HUDEP-2 (cell line): Measurements from ENCODE around the gene GREB1.
A peak's percentile ranks its signal among the peaks of the same experiment; 100 is the strongest.

Experiments used
- DNase-seq, 76 experiments: peaks; one replicate each; lab custom pipeline; 2025; ENCODE audit not compliant: unreplicated experiment in 76 of 76; lab: John Stamatoyannopoulos, UW

The GREB1 gene

DNA sequence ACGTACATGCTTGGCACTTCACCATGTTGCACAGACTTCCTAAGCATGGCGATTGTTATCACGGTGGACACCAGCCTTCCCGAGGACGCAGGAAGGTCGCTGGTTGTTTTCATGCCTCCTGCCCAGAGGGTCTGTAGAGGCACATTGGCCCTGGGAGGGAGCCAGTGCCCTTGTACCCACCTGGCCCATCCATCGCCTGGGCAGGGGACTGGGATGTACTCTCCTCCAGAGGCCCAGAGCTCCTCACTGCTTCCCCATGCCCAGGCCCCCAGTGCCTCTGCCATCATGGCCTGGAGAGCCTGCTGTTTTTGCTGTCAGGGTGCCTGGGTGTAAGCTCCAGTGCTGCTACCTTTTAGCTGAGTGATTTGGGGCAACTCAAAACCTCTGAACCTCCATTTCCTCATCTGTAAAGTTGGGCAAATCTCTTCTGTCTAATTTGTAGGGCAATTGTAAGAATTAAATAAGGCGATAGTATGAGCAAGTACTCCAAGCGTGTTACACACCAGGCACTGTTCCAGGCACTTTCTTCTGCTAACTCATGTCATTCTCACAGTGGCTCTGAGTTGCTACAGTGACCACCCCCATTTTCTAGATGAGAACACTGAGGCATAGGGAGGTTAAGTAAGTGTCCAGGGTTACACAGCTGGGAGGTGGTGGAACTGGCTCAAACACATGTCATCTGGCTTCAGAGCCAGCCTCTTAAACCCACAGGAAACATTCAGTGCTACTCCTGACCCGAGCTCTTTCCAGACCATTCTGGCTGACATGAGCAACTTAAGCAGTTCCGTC lies 45.3 kb downstream of the GREB1 start:
- no peak for DNase-seq

DNA sequence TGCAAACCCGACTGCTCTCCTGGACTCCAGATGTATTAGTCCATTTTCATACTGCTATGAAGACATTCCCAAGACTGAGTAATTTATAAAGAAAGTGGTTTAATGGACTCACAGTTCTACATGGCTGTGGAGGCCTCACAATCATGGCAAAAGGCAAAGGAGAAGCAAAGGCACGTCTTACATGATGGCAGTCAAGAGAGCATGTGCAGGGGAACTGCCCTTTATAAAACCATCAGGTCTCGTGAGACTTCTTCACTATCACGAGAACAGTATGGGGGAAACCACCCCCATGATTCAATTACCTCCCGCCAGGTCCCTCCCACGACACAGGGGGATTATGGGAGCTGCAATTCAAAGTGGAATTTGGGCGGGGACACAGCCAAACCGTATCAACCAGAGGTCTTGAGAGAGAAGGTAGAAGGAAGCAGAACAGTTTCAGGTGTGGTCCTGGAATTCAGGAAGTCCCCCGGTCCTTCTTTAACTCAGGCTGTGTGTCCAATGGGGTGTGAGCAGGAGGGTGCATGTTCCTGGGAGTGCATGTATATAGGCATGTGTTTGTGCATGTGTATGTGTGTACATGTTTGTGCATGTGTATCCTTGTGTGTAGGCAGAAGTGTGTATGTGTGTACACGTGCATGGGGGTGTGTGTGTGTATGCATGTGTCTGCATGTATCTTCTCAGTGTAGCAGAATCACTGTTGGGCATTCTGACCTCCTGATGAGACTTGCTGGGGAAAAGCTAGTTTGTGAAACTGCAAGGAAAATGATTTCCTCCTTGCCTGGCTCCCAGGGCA lies 46.2 kb downstream of the GREB1 start:
- no peak for DNase-seq

GRCh38 chr2:11580697-11581096 lies 46.9 kb downstream of the GREB1 start:
- no peak for DNase-seq

DNA sequence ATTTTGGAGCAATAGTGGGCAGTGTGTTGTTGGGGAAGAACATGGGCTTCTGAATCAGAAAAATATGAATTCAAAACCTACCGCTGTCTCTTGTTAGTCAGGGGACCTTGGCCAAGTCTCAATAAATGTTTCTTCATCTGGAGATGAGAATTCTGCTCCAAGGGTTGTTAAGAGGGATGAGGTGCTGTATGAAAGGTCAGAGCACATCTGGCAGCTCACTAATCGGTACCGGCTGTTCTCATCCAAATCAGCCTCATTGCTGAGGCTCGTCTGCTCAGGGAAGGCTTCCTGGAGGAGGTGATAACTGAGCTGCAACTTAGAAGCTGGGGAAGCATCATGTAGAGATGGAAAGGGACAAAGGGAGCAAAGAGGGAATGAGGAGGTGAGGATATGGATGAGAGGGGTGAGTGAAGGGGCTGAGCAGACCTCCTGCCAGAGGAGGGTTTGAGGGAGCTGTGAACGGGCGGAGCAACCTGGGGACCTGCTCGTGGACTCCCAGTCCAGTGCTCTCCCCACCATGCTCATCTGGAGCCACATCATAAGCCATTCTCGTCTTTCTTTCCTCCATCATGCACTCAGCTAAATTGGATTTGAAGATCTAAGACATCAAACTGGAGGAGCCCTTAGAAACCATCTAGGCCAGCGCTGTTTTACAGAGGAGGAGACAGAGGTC lies 47.4 kb downstream of the GREB1 start:
- DNase-seq: no peak

GRCh38 chr2:11581797-11582611 lies 48.2 kb downstream of the GREB1 start:
- DNase-seq: no peak

GRCh38 chr2:11582612-11582861 lies 48.7 kb downstream of the GREB1 start:
- peak in 2 of 76 experiments; percentile 11 to 15 for DNase-seq

DNA sequence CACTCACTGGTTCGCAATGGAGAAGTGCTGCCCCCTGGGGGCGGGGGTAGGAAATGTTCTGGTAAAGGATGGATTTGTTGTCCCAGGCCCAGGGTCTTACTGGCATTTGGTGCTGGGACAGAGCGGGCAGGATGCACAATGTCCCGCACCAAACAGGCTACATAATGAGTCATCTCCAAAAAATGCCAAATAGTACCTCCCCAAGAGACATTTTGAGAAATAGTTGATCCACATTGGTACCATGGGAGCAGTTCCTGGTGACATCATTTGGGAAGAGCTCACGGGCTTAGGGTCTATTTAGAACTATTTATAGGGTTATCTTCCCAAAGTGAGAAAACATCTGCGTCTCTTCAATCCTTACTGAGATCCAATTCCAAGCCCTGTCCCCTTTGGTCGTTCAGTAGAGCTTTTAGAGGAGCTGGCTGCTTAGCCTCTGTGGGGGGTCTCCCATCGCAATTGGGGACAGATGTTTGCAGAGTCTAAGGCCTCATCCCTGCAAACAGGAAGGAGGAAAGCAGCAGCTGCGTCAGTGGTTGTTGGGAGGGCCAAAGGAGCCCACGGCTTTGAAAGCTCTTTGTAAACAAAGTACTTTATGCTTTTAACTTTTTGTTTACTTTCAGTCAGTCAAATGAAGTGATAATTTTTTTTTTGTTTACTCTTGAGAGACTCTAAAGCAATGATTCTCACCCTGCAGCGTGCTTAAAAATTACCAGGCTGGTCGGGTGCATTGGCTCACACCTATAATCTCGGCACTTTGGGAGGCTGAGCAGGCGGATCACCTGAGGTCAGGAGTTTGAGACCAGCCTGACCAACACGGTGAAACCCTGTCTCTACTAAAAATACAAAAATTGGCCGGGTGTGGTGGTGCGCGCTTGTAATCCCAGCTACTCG lies 49.3 kb downstream of the GREB1 start:
- peak in 52 of 76 experiments; percentile 4 to 61 (median 33) for DNase-seq

DNA sequence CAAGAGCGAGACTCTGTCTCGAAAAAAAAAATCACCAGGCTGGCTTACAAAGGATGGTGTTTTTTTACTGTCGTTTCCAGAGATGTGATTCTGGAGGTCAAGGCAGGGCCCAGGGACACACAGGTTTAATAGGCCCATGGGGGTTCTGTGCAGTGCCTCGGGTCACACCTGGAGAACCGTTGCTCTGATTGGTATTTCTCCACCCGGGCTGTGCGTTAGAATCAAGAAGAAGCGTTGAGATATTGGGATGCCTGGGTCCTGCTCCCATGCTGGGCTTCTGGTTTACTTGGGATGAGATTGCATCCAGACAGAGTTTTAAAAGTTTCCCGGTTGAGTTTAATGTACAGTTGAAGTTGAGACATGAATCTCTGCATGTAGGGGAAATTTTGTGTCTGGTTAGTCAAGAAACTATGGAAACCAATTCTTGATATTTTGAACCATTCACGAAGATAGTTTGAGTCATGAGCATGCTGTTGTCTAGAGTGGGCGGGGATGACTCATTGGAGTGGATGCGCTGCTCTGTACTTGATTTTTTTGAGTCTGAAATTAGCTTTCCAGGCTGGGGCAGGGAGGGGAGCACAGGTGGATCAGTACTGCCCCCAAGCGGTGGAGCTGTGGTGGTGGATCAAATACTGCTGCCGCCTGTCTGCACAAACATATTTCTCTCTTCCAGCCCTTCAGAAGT lies 50.1 kb downstream of the GREB1 start:
- peak in 69 of 76 experiments; percentile 4 to 82 (median 56) for DNase-seq

GRCh38 chr2:11584525-11585056 lies 50.7 kb downstream of the GREB1 start:
- DNase-seq: no peak

GRCh38 chr2:11585071-11585470 lies 51.2 kb downstream of the GREB1 start:
- DNase-seq: no peak

DNA sequence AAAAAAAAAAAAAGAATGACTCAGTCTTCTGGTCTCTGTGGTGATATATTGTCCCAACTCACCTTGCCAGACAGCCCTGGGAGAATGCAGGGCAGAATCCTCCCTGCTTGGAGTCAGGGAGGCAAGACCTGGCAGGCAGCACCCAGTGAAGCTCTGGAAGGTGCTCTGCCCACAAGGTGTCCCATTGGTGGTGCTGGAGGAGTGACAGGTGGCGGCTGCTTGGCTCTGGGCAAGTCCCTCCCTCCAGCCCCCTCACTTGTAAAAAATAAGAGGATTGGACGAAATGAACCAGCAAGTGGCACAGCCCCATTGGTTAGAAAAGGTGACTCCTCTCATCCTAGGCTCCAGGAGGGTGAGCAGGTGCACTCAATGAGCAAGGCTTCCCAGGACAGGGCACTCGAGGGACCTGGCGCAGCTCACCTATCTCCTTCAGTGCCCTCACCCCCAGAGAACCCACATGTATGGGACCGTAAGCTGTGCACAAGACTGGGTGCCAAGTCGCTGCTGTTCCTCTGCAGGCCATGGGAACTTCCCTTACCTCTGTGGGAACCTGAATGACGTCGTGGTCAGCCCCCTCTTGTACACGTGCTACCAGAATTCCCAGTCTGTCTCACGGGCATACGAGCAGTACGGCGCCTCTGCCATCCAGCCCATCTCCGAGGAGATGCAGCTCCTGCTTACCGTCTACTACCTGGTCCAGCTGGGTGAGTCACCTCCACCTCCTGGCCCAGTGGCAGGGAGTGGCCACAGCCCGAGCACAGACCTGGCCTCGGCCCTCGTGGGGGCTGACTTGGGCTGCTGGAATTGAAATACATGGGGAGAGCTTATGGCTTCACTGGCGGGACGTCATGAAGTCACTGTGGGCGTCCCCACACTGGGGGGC lies 54.6 kb downstream of the GREB1 start:
- DNase-seq: no peak

DNA sequence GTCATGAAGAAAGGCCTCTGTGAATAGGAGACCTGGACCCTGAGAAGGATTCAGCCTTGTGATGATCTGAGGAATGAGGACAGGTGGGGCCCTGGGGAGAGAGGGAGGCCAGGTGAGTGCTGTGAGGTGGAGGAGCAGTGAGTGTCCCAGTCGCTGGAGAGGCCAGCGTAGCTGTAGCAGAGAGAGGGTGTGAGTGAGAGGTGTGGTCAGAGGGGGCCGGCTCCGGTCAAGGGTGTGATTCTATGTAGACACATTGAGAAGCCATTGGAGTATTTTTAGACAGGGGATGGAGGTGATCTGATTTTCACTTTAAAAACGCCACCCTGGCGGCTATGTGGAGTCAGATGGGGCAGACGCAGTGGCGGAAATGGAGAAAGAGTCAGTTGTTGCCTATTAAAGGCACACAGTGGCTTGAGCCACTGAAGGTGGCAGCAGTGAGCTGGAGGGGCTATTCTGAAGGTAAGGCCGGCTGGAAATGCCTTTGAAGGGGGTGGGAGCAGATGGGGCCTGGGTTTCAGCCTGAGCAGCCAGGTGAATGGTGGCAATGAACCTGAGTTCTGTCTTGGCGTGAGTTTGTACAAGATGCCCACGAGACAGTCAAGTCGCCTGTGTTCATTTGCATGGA lies 55.6 kb downstream of the GREB1 start:
- no peak for DNase-seq

DNA sequence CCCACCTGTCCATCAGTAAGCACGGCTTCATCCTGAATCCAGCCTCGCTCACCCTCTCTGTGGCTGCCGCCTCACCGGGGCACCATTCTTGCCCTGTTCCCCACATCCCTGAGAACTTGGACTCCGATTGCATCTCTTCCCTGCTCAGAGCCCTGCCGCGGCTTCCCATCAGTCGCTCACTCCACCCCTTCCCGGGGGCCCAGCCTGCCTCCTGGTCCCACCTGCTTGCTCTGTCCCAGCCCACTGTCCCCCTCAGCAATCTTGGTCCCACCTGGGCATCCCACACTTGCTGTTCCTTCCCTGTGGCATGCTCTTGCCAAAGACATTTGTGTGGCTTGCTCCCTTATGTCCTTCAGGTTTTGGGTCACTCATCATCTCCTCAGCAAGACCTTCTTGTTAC lies 56.3 kb downstream of the GREB1 start:
- no peak for DNase-seq

DNA sequence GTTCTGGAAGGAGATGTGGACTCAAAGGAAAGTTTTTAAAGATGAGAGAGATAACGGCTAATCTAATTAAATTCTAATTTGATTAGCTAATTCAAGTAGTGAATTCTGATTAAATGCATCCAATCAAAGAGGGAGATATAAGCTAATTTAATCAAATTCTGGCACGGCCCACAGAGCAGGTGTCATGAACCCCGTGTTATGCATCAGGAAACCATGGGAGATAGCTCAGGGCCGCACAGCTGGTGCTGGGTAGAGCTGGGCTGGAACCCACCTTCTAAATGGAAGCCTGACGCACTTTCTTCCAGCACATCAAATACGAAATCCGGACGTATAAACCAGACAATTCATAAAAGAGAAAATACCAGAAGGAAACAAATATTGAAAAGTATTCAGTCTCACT lies 57.2 kb downstream of the GREB1 start:
- DNase-seq: no peak

DNA sequence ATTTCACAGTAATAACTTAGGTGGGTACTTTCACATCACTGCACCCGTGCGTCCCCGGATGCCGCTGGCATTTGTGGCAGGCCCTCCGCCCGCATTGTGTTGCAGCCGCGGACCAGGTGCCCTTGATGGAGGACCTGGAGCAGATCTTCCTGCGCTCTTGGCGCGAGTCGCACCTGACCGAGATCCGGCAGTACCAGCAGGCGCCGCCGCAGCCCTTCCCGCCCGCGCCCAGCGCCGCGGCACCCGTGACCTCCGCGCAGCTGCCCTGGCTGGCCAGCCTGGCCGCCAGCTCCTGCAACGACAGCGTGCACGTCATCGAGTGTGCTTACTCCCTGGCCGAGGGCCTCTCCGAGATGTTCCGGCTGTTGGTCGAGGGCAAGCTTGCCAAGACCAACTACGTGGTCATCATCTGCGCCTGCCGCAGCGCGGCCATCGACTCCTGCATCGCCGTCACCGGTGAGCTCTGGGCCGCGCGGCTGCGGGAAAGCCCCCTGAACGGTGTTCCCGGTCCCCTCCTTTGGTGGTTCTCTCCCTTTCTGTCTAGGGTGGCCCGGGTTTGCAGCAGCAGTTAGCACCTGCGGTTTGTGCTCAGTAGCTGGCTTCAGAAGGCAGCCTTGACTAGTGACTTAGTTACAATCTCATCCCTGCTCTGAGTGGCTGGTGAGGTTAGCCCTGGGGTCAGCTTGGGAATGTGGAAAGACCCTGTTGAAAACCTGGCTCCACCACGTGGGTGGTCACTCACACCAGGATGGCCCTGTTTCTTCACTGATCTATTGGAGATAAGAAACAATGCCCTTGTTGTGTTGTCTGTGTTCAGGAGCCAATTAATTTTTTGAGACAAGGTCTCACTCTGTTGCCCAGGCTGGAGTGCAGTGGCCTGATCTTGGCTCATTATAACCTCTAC lies 59.1 kb downstream of the GREB1 start:
- DNase-seq: no peak

DNA sequence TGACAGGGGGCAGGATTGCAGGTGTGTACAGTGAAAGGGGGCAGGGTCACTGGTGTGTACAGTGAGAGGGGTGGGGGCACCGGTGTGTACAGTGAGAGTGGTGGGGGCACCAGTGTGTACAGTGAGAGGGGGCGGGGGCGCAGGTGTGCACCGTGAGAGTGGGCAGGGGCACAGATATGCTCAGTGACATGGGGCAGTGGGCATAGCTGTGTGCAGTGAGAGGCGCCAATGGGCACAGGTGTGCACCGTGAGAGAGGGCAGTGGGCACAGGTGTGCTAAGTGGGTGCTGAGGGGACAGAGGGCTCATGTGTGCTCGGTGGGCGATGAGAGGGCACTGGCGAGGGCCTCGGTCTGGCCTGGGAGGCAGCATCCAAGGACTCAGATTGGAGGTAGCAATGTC lies 63.0 kb downstream of the GREB1 start:
- DNase-seq: no peak
